ENCODE data around the gene ARHGEF7. TPM values are rescaled to one million over a fixed set of nuclear protein-coding genes. Genes with fewer than 3 reads are reported as not detected.
A peak's percentile ranks its signal among the peaks of the same experiment; 100 is the strongest.

ARHGEF7 gene
- total RNA-seq, 4 donors from 2014 or later, result 11.5 to 57.2 (median 36.5) TPM

DNA sequence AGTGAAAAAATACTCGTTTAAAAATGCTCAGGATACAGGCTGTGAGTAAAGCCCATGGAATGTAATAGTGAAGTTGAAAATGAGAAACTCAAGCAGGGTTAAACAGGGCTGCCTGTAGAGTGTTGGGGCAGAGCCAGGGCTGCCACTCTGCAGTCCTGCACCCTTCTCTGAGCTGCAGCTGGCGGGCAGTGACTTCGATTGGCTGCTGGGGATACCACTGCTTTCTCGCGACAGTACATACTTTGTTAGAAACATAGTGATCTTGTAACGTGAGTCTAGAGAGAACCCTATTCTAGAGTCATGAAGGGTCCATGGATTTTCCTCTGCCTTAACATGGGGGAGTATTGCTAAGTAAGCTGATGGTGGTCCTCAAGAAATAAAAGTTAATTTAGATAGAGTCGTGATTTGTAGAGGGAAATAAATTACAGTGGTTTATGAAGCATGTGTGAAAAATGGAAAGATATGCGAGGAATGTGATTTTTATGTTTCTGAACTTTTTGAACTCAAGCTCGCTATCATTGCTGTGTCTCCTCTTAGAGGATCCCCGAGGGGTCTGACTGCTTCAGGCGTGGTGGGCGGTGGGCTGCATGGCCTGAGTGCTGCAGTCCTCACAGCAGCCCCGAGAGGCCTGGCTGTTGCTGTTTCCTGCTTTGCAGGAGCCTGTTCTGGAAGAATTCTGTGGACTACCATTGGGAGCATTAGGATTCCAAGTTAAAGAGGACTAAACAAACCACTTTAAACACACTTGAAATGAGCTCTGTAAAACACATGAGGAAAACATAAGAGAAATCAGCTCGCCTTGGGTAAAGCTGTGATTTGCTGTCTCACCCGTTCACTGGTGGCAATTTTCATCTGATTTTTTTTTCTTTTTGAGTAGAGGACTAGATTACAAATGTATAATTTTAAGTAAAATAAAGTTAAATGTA lies 95.7 kb downstream of the ARHGEF7 start:
- DNase-seq, result no peak
- WGBS, 2 donors, result 64 to 70% methylated on average over 12 to 15 of the region's 15 CpGs
- intact Hi-C loops (cut with DNase I), result loop anchor here (10.0 kb wide), 1 partner anchor 146 kb away; no protein-coding TSS in a partner anchor
- no peak overlapping the region for H3K4me3 ChIP-seq
- no peaks in the 10 kb centered on the region for H3K27me3 ChIP-seq
- peak overlapping the region in 3 of 4 donors; percentile 6 to 58 (median 23) for H3K27ac ChIP-seq
- peaks cover 0 to 65% (median 15%) of the 10 kb centered on the region in 3 donors for H3K4me1 ChIP-seq
- H3K9me3 ChIP-seq, result no peaks in the 10 kb centered on the region
- peaks cover 0 to 25% (median 0%) of the 10 kb centered on the region in 3 donors for H3K36me3 ChIP-seq
- TF ChIP-seq, protein P1, sequence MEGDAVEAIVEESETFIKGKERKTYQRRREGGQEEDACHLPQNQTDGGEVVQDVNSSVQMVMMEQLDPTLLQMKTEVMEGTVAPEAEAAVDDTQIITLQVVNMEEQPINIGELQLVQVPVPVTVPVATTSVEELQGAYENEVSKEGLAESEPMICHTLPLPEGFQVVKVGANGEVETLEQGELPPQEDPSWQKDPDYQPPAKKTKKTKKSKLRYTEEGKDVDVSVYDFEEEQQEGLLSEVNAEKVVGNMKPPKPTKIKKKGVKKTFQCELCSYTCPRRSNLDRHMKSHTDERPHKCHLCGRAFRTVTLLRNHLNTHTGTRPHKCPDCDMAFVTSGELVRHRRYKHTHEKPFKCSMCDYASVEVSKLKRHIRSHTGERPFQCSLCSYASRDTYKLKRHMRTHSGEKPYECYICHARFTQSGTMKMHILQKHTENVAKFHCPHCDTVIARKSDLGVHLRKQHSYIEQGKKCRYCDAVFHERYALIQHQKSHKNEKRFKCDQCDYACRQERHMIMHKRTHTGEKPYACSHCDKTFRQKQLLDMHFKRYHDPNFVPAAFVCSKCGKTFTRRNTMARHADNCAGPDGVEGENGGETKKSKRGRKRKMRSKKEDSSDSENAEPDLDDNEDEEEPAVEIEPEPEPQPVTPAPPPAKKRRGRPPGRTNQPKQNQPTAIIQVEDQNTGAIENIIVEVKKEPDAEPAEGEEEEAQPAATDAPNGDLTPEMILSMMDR (IDR thresholded peaks at IDR 0.05), result no peak
- TF ChIP-seq POLR2A (IDR thresholded peaks at IDR 0.05), result no peak

DNA sequence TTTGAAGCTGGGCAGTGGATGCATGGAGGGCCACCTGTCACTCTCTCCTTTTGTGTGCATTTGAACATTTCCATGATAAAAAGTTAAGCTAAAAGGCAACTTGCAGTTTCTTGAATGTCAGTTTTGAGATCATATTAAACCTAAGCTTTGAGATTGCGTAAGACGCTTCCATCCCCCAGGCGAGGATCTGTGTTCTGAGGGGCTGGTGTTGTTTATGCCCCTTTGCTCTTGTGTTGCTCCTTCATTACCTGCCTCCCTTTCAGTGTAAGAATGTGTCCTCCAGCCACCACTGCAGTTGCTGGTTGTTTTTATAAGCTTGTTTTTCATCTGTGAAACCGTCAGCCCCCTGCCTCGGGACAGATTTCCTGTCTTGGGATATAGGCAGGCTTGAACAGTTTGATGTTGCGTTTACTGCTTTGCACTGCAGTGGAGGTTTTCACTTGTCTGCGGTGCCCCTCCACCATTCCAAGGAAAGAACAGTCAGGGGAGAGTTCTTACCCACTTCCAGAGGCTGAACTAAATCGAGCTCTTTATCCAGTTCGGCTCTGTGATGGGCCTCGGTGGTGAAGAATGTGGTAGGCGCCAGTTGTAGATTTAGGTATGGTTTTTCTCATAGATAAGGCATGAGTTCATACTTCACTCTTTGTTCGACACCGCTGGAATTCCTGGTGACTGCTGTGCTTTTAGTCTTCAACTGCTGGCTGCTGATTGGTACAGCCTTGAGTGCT lies 96.8 kb downstream of the ARHGEF7 start:
- TF ChIP-seq, protein P1 (IDR thresholded peaks at IDR 0.05), result no peak
- no peak for TF ChIP-seq POLR2A (IDR thresholded peaks at IDR 0.05)
- H3K9me3 ChIP-seq, result no peaks in the 10 kb centered on the region
- DNase-seq, result no peak
- intact Hi-C loops (cut with DNase I), result loop anchor here (10.0 kb wide), 1 partner anchor 147 kb away; no protein-coding TSS in a partner anchor
- H3K4me1 ChIP-seq, result peaks cover 4 to 75% (median 15%) of the 10 kb centered on the region in 3 donors
- WGBS, 2 donors, result 79 to 89% methylated on average over 12 to 13 of the region's 13 CpGs
- H3K27me3 ChIP-seq, result no peaks in the 10 kb centered on the region
- H3K27ac ChIP-seq, result no peak overlapping the region
- H3K4me3 ChIP-seq, result no peak overlapping the region
- H3K36me3 ChIP-seq, result peaks cover 0 to 18% (median 0%) of the 10 kb centered on the region in 3 donors

DNA sequence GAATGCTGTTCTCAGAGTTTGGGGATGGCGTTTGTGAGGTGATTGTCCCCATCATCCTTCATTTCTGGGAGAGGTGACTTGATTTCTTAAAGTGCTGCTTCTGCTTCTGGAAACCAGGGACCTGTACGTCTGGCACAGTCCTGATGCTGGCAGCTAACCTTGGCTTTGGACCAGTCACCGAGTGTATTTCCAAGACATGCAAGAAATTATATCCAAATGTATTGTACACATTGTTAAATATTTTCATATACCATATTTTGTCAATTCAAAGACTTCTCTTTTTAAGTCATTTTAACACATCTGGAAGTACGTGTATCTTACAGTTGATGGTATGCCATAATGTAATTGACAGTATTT lies 97.4 kb downstream of the ARHGEF7 start:
- no peak overlapping the region for H3K4me3 ChIP-seq
- DNase-seq, result no peak
- 46 to 54% methylated on average over 4 of the region's 4 CpGs for WGBS, 2 donors
- H3K36me3 ChIP-seq, result peaks cover 0 to 18% (median 0%) of the 10 kb centered on the region in 3 donors
- no peak for TF ChIP-seq POLR2A (IDR thresholded peaks at IDR 0.05)
- TF ChIP-seq, protein P1 (IDR thresholded peaks at IDR 0.05), result no peak
- H3K27ac ChIP-seq, result no peak overlapping the region
- H3K4me1 ChIP-seq, result peaks cover 4 to 80% (median 15%) of the 10 kb centered on the region in 3 donors
- H3K9me3 ChIP-seq, result no peaks in the 10 kb centered on the region
- H3K27me3 ChIP-seq, result no peaks in the 10 kb centered on the region
- intact Hi-C loops (cut with DNase I), result loop anchor here (10.0 kb wide), 1 partner anchor 148 kb away; no protein-coding TSS in a partner anchor

DNA sequence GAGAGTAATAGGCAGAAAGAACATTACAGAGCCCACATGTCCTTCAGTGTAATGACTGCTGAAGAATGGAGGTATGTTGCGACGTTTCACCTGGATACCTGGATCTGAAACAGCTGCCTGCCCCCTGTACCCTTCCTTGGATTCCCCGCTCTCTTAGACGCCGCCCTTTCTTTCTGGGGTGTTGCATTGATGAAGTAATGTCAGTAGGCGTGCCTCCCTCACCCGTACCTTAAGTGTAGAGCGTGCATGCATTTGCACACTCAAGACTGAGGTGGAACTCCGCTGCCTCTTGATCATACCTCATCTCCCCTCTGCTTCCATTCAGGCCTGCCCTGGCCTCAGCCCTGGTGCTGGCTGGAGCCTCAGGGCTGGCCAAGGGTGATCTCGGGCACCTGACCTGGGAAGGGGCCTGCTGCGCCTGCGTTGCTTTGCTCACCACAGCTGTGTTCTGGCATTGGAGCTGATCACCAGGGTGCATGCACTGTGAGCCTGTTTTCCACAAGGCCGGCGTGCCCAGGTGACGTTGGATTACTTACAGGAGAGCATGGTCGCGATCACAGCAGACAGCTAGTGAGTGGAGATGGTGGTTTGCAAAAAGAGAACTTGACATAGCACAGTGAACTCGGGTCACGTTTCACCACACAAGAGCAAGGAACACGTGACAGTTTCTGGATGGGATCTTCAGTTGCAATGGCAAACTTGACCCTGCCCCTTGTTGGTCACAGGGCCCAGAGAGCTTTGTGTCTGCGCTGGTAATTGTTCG lies 99.0 kb downstream of the ARHGEF7 start:
- H3K4me3 ChIP-seq, result no peak overlapping the region
- WGBS, 2 donors, result 73 to 80% methylated on average over 15 to 22 of the region's 22 CpGs
- no peak for TF ChIP-seq POLR2A (IDR thresholded peaks at IDR 0.05)
- TF ChIP-seq, protein P1 (IDR thresholded peaks at IDR 0.05), result no peak
- H3K9me3 ChIP-seq, result no peaks in the 10 kb centered on the region
- no peak for DNase-seq
- peaks cover 4 to 83% (median 11%) of the 10 kb centered on the region in 3 donors for H3K4me1 ChIP-seq
- intact Hi-C loops (cut with DNase I), result loop anchor here (10.0 kb wide), 1 partner anchor 149 kb away; no protein-coding TSS in a partner anchor
- H3K27me3 ChIP-seq, result no peaks in the 10 kb centered on the region
- no peak overlapping the region for H3K27ac ChIP-seq
- peaks cover 0 to 18% (median 0%) of the 10 kb centered on the region in 3 donors for H3K36me3 ChIP-seq
